ENCODE results near the gene FAM149B1.
A peak's percentile ranks its signal among the peaks of the same experiment; 100 is the strongest.

FAM149B1 gene

GRCh38 chr10:73238990-73239566 lies 71.2 kb downstream of the FAM149B1 start:
- Histone ChIP-seq H3K9me3 (replicated peaks; ENCODE audit: low read length) (no peaks in the 10 kb centered on the region), H3K9ac (ENCODE audit: low read depth, low read length) (no peak overlapping the region), H3K36me3 (ENCODE audit: insufficient read depth, low read length) (peaks cover 72% of the 10 kb centered on the region), H3K4me3 (ENCODE audit: low read length) (no peak overlapping the region), H3K27me3 (ENCODE audit: control insufficient read depth, insufficient read depth, low read length) (no peaks in the 10 kb centered on the region), H3K4me1 (ENCODE audit: control insufficient read depth, insufficient read depth, low read length) (no peaks in the 10 kb centered on the region), H3K4me2 (ENCODE audit: low read length) (no peak overlapping the region)

DNA sequence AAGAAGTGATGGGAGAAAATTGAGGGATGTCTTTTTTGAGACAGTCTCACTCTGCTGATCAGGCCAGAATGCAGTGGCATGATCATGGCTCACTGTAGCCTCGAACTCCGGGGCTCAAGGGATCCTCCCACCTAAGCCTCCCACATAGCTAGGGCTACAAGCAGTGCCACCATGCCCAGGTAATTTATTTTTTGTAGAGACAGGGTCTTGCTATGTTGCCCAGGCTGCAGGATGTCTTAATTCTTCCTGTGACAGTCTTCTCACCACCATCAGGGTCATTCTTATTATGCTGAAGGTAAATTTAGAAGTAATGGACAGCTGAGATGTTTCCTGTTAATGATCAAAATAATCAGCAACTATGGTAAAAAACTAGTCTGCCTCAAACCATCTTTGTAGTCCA lies 72.0 kb downstream of the FAM149B1 start:
- Histone ChIP-seq H3K27me3 (ENCODE audit: control insufficient read depth, insufficient read depth, low read length) (no peaks in the 10 kb centered on the region), H3K4me2 (ENCODE audit: low read length) (no peak overlapping the region), H3K36me3 (ENCODE audit: insufficient read depth, low read length) (peaks cover 72% of the 10 kb centered on the region), H3K4me1 (ENCODE audit: control insufficient read depth, insufficient read depth, low read length) (peaks cover 4% of the 10 kb centered on the region), H3K4me3 (ENCODE audit: low read length) (no peak overlapping the region), H3K9me3 (replicated peaks; ENCODE audit: low read length) (no peaks in the 10 kb centered on the region), H3K9ac (ENCODE audit: low read depth, low read length) (no peak overlapping the region)

DNA sequence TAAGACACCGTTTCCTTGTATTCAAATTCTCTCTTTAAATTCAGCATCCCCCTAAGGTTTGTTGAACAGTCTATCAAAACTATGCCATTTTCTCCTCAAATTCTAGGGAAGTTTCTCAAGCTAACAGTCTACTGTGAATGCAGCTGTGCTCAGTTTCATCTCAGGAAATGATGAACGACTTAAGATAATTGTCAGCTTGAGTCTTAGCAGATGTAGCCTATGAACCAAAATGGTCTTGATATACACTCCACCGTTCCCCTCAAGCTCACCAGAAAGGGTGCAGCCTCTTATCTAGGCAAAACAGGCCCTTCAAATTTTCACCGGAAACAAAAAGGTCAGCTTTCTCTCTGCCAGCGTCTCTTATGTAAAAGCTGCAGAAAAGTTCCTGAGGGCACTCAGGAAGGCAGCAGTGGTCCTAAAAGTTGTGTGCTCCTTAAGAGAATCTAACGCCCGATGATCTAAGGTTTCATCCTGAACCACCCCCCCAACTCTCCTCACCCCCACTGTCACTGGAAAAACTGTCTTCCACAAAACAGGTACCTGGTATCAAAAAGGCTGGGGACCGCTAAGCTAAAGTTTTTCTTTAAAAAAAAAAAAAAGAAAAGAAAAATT lies 77.1 kb downstream of the FAM149B1 start:
- Histone ChIP-seq H3K9ac (ENCODE audit: low read depth, low read length) (peak overlapping the region; percentile 91), H3K4me3 (ENCODE audit: low read length) (peak overlapping the region; percentile 92), H3K4me1 (ENCODE audit: control insufficient read depth, insufficient read depth, low read length) (peaks cover 20% of the 10 kb centered on the region), H3K27me3 (ENCODE audit: control insufficient read depth, insufficient read depth, low read length) (no peaks in the 10 kb centered on the region), H3K9me3 (replicated peaks; ENCODE audit: low read length) (no peaks in the 10 kb centered on the region), H3K4me2 (ENCODE audit: low read length) (peak overlapping the region; percentile 81), H3K36me3 (ENCODE audit: insufficient read depth, low read length) (peaks cover 53% of the 10 kb centered on the region)

DNA sequence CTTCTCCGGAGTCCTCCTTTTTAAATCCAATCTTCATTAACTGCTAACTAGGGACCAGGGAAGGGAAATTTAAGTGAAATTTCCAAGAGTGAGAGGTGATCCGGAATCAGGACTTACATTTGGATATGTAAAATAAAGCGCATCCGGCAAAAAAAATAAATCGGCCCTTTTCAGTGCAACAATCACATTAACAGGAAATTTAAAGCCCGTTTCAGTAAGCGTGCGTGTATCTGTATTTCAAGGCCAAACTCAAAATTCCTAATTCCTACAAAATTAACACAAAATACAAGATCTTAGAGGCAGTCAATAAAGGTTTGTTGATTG lies 78.4 kb downstream of the FAM149B1 start:
- Histone ChIP-seq H3K4me3 (ENCODE audit: low read length) (peak overlapping the region; percentile 92), H3K36me3 (ENCODE audit: insufficient read depth, low read length) (peaks cover 53% of the 10 kb centered on the region), H3K4me1 (ENCODE audit: control insufficient read depth, insufficient read depth, low read length) (peaks cover 20% of the 10 kb centered on the region), H3K4me2 (ENCODE audit: low read length) (peak overlapping the region; percentile 81), H3K9ac (ENCODE audit: low read depth, low read length) (peak overlapping the region; percentile 91), H3K27me3 (ENCODE audit: control insufficient read depth, insufficient read depth, low read length) (no peaks in the 10 kb centered on the region), H3K9me3 (replicated peaks; ENCODE audit: low read length) (no peaks in the 10 kb centered on the region)

- Histone ChIP-seq H3K27me3 (ENCODE audit: control insufficient read depth, insufficient read depth, low read length) (no peaks in the 10 kb centered on the region), H3K9me3 (replicated peaks; ENCODE audit: low read length) (no peaks in the 10 kb centered on the region), H3K4me2 (ENCODE audit: low read length) (peak within 1 kb of the TSS; percentile 81), H3K36me3 (ENCODE audit: insufficient read depth, low read length) (peaks cover 47% of the 10 kb centered on the region), H3K4me3 (ENCODE audit: low read length) (peak within 1 kb of the TSS; percentile 92), H3K9ac (ENCODE audit: low read depth, low read length) (peak within 1 kb of the TSS; percentile 91), H3K4me1 (ENCODE audit: control insufficient read depth, insufficient read depth, low read length) (peaks cover 24% of the 10 kb centered on the region)
Measured at GRCh38 chr10:73246646-73247508, 79.0 kb downstream of the FAM149B1 start, which contains the start of gene DNAJC9. DNAJC9 (minus strand) TSS chr10:73247255; CDS start chr10:73247189, 66 bp downstream.

GRCh38 chr10:73247509-73248258 lies 79.8 kb downstream of the FAM149B1 start:
- Histone ChIP-seq H3K4me3 (ENCODE audit: low read length) (peak overlapping the region; percentile 92), H3K27me3 (ENCODE audit: control insufficient read depth, insufficient read depth, low read length) (no peaks in the 10 kb centered on the region), H3K9me3 (replicated peaks; ENCODE audit: low read length) (no peaks in the 10 kb centered on the region), H3K4me2 (ENCODE audit: low read length) (peak overlapping the region; percentile 81), H3K9ac (ENCODE audit: low read depth, low read length) (peak overlapping the region; percentile 91), H3K36me3 (ENCODE audit: insufficient read depth, low read length) (peaks cover 39% of the 10 kb centered on the region), H3K4me1 (ENCODE audit: control insufficient read depth, insufficient read depth, low read length) (peaks cover 24% of the 10 kb centered on the region)

- Histone ChIP-seq H3K4me3 (ENCODE audit: low read length) (no peak overlapping the region), H3K36me3 (ENCODE audit: insufficient read depth, low read length) (peaks cover 33% of the 10 kb centered on the region), H3K9ac (ENCODE audit: low read depth, low read length) (peak overlapping the region; percentile 91), H3K9me3 (replicated peaks; ENCODE audit: low read length) (no peaks in the 10 kb centered on the region), H3K4me2 (ENCODE audit: low read length) (peak overlapping the region; percentile 81), H3K4me1 (ENCODE audit: control insufficient read depth, insufficient read depth, low read length) (peaks cover 24% of the 10 kb centered on the region), H3K27me3 (ENCODE audit: control insufficient read depth, insufficient read depth, low read length) (no peaks in the 10 kb centered on the region)
Measured at GRCh38 chr10:73248259-73248724, 80.4 kb downstream of the FAM149B1 start.

- Histone ChIP-seq H3K9me3 (replicated peaks; ENCODE audit: low read length) (no peaks in the 10 kb centered on the region), H3K4me3 (ENCODE audit: low read length) (peak overlapping the region; percentile 87), H3K4me2 (ENCODE audit: low read length) (peak overlapping the region; percentile 91), H3K27me3 (ENCODE audit: control insufficient read depth, insufficient read depth, low read length) (no peaks in the 10 kb centered on the region), H3K9ac (ENCODE audit: low read depth, low read length) (peak overlapping the region; percentile 97), H3K36me3 (ENCODE audit: insufficient read depth, low read length) (peaks cover 14% of the 10 kb centered on the region), H3K4me1 (ENCODE audit: control insufficient read depth, insufficient read depth, low read length) (peaks cover 18% of the 10 kb centered on the region)
Measured at GRCh38 chr10:73251683-73252444, 83.9 kb downstream of the FAM149B1 start.

GRCh38 chr10:73252445-73253224 lies 84.7 kb downstream of the FAM149B1 start, which contains the start of gene MRPS16:
MRPS16 (minus strand) TSS chr10:73252644; CDS start chr10:73252482, 162 bp downstream.
- Histone ChIP-seq H3K4me2 (ENCODE audit: low read length) (peak within 1 kb of the TSS; percentile 91), H3K27me3 (ENCODE audit: control insufficient read depth, insufficient read depth, low read length) (no peaks in the 10 kb centered on the region), H3K9me3 (replicated peaks; ENCODE audit: low read length) (no peaks in the 10 kb centered on the region), H3K9ac (ENCODE audit: low read depth, low read length) (peak within 1 kb of the TSS; percentile 97), H3K4me1 (ENCODE audit: control insufficient read depth, insufficient read depth, low read length) (peaks cover 16% of the 10 kb centered on the region), H3K36me3 (ENCODE audit: insufficient read depth, low read length) (peaks cover 14% of the 10 kb centered on the region), H3K4me3 (ENCODE audit: low read length) (peak within 1 kb of the TSS; percentile 87)

GRCh38 chr10:73253225-73253555 lies 85.3 kb downstream of the FAM149B1 start:
- peaks cover 10% of the 10 kb centered on the region for H3K4me1 ChIP-seq (ENCODE audit: control insufficient read depth, insufficient read depth, low read length)
- H3K9me3 ChIP-seq (replicated peaks; ENCODE audit: low read length): no peaks in the 10 kb centered on the region
- H3K36me3 ChIP-seq (ENCODE audit: insufficient read depth, low read length): peaks cover 14% of the 10 kb centered on the region
- peak overlapping the region; percentile 97 for H3K9ac ChIP-seq (ENCODE audit: low read depth, low read length)
- H3K4me3 ChIP-seq (ENCODE audit: low read length): peak overlapping the region; percentile 87
- peak overlapping the region; percentile 91 for H3K4me2 ChIP-seq (ENCODE audit: low read length)
- no peaks in the 10 kb centered on the region for H3K27me3 ChIP-seq (ENCODE audit: control insufficient read depth, insufficient read depth, low read length)

All from skeletal muscle satellite cell (primary cell).